GM12801 (cell line): ENCODE results near the gene HECW1.

Source experiments
- TF ChIP-seq, protein P1 (sequence below): IDR thresholded peaks from one replicate; pipeline ENCODE4 v1.5.1; 2011; ENCODE audit warnings: control low read depth; ENCODE audit not compliant: insufficient read length; ENCODE audit errors: extremely low read depth

The HECW1 gene

GRCh38 chr7:43583424-43584194, 471.2 kb downstream of the HECW1 start:
- TF ChIP-seq, protein P1, sequence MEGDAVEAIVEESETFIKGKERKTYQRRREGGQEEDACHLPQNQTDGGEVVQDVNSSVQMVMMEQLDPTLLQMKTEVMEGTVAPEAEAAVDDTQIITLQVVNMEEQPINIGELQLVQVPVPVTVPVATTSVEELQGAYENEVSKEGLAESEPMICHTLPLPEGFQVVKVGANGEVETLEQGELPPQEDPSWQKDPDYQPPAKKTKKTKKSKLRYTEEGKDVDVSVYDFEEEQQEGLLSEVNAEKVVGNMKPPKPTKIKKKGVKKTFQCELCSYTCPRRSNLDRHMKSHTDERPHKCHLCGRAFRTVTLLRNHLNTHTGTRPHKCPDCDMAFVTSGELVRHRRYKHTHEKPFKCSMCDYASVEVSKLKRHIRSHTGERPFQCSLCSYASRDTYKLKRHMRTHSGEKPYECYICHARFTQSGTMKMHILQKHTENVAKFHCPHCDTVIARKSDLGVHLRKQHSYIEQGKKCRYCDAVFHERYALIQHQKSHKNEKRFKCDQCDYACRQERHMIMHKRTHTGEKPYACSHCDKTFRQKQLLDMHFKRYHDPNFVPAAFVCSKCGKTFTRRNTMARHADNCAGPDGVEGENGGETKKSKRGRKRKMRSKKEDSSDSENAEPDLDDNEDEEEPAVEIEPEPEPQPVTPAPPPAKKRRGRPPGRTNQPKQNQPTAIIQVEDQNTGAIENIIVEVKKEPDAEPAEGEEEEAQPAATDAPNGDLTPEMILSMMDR, result no peak

- TF ChIP-seq, protein P1, result no peak
These were observed 471.7 kb downstream of the HECW1 start for GRCh38 chr7:43584195-43584586.

DNA sequence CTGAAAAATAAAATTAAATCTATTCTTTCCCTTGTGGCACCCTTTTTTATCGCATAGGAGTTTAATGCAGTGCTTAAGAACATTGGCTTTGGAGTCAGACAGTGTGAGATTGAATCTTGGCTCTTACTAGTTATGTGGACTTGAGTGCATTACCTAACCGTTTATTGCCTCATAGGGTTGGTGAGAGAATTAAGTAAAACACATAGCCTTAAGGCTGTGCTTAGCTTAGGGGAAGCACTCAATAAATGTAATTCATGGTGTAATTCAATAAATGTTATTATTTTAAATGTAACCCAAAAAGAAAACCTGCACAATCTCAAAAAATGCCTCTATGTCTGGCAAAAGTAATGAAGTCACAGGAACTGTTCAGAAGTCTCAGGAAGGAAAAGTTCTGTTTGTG, 473.1 kb downstream of the HECW1 start:
- TF ChIP-seq, protein P1, result no peak

GRCh38 chr7:43586251-43586900, 473.9 kb downstream of the HECW1 start:
- TF ChIP-seq, protein P1, result no peak

DNA sequence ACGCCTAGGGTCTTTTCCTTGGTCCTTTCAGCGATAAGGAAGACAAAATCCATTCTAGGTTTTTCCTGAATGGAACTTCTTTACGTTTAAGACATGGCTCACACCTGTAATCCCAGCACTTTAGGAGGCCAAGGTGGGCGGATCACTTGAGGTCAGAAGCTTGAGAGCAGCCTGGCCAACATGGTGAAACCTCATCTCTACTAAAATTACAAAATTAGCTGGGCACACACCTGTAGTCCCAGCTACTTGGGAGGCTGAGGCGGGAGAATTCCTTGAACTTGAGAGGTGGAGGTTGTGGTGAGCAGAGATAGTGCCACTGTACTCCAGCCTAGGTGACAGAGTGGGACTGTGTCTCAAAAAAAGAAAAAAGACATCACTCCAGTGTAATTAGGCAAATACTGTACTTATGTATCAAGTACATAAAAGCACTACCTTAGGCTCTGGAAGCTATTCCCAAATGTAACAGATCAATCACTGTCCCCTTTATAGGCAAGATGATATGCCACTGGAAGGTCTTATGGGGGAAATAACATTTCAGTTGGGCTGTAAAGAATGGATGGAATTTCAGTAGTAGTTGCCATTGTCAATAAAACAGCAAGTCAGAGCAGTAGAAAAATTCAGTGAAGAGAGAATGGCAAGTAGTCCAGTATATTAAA, 476.2 kb downstream of the HECW1 start:
- TF ChIP-seq, protein P1, result no peak

DNA sequence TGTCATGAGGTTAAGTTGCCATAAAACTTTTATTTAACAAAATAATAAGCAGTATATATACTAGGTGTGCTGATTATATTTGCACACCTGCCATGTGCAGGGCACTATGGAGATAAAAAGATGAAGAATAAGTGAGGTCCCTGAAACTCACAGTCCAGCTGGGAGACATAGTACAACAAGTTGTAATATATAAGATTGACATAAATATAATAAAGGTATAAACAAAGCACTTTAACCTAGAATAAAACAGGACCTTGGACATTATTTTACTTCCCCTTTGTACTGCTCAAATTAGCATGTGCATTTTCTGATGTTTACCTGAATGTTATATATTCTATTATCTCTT, 476.7 kb downstream of the HECW1 start:
- TF ChIP-seq, protein P1, result no peak

DNA sequence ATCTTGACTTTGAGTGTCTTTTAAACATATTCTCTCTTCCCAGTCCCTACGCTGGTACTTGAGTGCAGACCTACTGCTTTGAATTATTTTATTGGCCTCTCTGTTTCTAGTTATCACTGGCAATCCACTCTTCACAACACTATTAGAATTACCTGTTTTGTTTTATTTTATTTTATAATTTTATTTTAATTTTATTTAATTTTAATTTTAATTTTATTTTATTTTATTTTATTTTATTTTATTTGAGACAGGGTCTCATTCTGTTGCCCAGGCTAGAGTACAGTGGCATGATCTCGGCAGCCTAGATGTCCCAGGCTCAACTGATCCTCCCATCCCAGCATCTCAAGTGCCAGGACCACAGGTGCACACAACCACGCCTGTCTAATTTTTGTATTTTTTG, 477.3 kb downstream of the HECW1 start:
- TF ChIP-seq, protein P1, result no peak
